SK-N-SH (cell line): ENCODE measurements around the gene DPM2. TPM values are rescaled to one million over a fixed set of nuclear protein-coding genes. Genes with fewer than 3 reads are reported as not detected.
A peak's percentile ranks its signal among the peaks of the same experiment; 100 is the strongest.

ENCODE experiments used
- CTCF ChIA-PET: fragments of 300-600, 350-600 bp; formaldehyde crosslinking; extraction: SDS; loops from one replicate; lab custom pipeline; 2021; lab: Yijun Ruan, JAX
- POLR2A ChIA-PET: fragments of 350-600 bp; sonication (Branson Sonifier 250); formaldehyde crosslinking; extraction: SDS; loops from one replicate; lab custom pipeline; 2020; ENCODE audit warnings: antibody characterized with exemption, inconsistent platforms; lab: Yijun Ruan, JAX
- DNase-seq: peaks from one replicate; pipeline ENCODE4 v3.0.0; 2012
- H2AFZ ChIP-seq: fragments of 200-600 bp; sonication (generic); 2 replicates; pipeline ENCODE4 v1.8.1; 2016; ENCODE audit warnings: antibody characterized with exemption, mild to moderate bottlenecking, low read depth
- H3F3A ChIP-seq: fragments of 200-600 bp; sonication (generic); replicated peaks from 2 replicates; pipeline ENCODE3; 2016; ENCODE audit warnings: antibody characterized with exemption, mild to moderate bottlenecking; ENCODE audit not compliant: insufficient read depth
- H3K27ac ChIP-seq, 2 experiments: fragments of 200-500 bp in 1 of 2; fragments of 200-600 bp in 1 of 2; sonication (Bioruptor generic) in 1 of 2; sonication (generic), shearing (Covaris generic) in 1 of 2; 2 replicates each; pipeline versions ENCODE4 v1.5.1 to v1.6.1; 2014 to 2016; ENCODE audit warnings: low read depth in 2 of 2, inconsistent platforms in 1 of 2, low read length in 1 of 2, mild to moderate bottlenecking in 1 of 2, mixed read lengths in 1 of 2
- H3K27me3 ChIP-seq: fragments of 200-600 bp; sonication (generic), shearing (Covaris generic); 2 replicates; pipeline ENCODE4 v1.6.1; 2016; ENCODE audit warnings: mixed run types; ENCODE audit not compliant: insufficient read depth
- H3K36me3 ChIP-seq, 2 experiments: fragments of 200-500 bp in 1 of 2; fragments of 200-600 bp in 1 of 2; sonication (Bioruptor generic) in 1 of 2; sonication (generic) in 1 of 2; replicated peaks in 1 of 2; 2 replicates each; pipeline versions ENCODE3 to v1.5.1; 2014 to 2016; ENCODE audit warnings: low read length in 1 of 2, mild to moderate bottlenecking in 1 of 2; ENCODE audit not compliant: insufficient read depth in 2 of 2, control insufficient read depth in 1 of 2
- H3K4me1 ChIP-seq, 2 experiments: fragments of 200-500 bp in 1 of 2; fragments of 200-600 bp in 1 of 2; sonication (Bioruptor generic) in 1 of 2; sonication (generic), shearing (Covaris generic) in 1 of 2; 2 replicates each; pipeline versions ENCODE4 v1.5.1 to v1.6.1; 2014 to 2016; ENCODE audit warnings: low read depth in 1 of 2, low read length in 1 of 2, mixed run types in 1 of 2; ENCODE audit not compliant: insufficient read depth in 2 of 2, control insufficient read depth in 1 of 2
- H3K4me2 ChIP-seq: fragments of 200-600 bp; sonication (generic), shearing (Covaris generic); 2 replicates; pipeline ENCODE4 v1.6.1; 2017; ENCODE audit warnings: mixed run types
- H3K4me3 ChIP-seq, 2 experiments: fragments of 200-500 bp in 1 of 2; fragments of 200-600 bp in 1 of 2; sonication (Bioruptor generic) in 1 of 2; sonication (generic), shearing (Covaris generic) in 1 of 2; 2 replicates each; pipeline versions ENCODE4 v1.5.1 to v1.8.1; 2014 to 2016; ENCODE audit warnings: low read depth in 2 of 2, inconsistent platforms in 1 of 2, low read length in 1 of 2, mild to moderate bottlenecking in 1 of 2, mixed read lengths in 1 of 2, moderate library complexity in 1 of 2
- H3K79me2 ChIP-seq: fragments of 200-600 bp; sonication (generic); 2 replicates; pipeline ENCODE4 v1.8.1; 2017; ENCODE audit warnings: mild to moderate bottlenecking; ENCODE audit not compliant: insufficient read depth
- H3K9ac ChIP-seq: fragments of 200-600 bp; sonication (generic); 2 replicates; pipeline ENCODE4 v1.6.1; 2017; ENCODE audit warnings: mixed run types
- H3K9me2 ChIP-seq: fragments of 200-600 bp; sonication (generic); 2 replicates; pipeline ENCODE4 v1.6.1; 2017; ENCODE audit warnings: mixed run types
- H3K9me3 ChIP-seq: fragments of 200-600 bp; sonication (generic); 2 replicates; pipeline ENCODE4 v1.6.1; 2017; ENCODE audit warnings: mixed run types, mild to moderate bottlenecking, moderate library complexity
- H4K20me1 ChIP-seq: fragments of 200-600 bp; sonication (generic); 2 replicates; pipeline ENCODE4 v1.6.1; 2017; ENCODE audit warnings: mild to moderate bottlenecking, mixed run types; ENCODE audit not compliant: insufficient read depth
- RAD21 ChIP-seq: IDR thresholded peaks from 2 replicates; pipeline ENCODE4 v1.6.1; 2012; ENCODE audit warnings: mild to moderate bottlenecking, low read length
- RCOR1 ChIP-seq: fragments of 150-350 bp; IDR thresholded peaks from 2 replicates; pipeline ENCODE4 v1.6.1; 2017; ENCODE audit warnings: antibody characterized with exemption, low read length
- RFX5 ChIP-seq: IDR thresholded peaks from 2 replicates; pipeline ENCODE4 v1.6.1; 2012; ENCODE audit warnings: mild to moderate bottlenecking, improper control_type of control experiment, low read length
- SMC3 ChIP-seq: IDR thresholded peaks from 2 replicates; pipeline ENCODE4 v1.6.1; 2012; ENCODE audit warnings: low read depth, low read length, improper control_type of control experiment
- TCF12 ChIP-seq: IDR thresholded peaks from 2 replicates; pipeline ENCODE4 v1.4.0; 2012
- WGBS: methylation state at CpG from one replicate; pipeline ENCODE4 v1.1.6; 2017; ENCODE audit warnings: low lambda C conversion rate; 5-methylcytosine and 5-hydroxymethylcytosine counted together
- polyA plus RNA-seq, 3 experiments: library from polyadenylated mRNA; depleted of rRNA; stranded (reverse); fragments of >200 nt; gene quantifications; 2 replicates each; pipeline ENCODE4 v1.2.3, GENCODE V29; 2012
- TF ChIP-seq, protein P1 (sequence below): fragments of 150-350 bp; IDR thresholded peaks from 2 replicates; pipeline ENCODE4 v1.6.1; 2017; ENCODE audit warnings: antibody characterized with exemption, low read length, low read depth, borderline replicate concordance
- TF ChIP-seq, protein P2 (sequence below): fragments of 200-600 bp; sonication (generic); IDR thresholded peaks from 2 replicates; pipeline ENCODE4 v1.6.1; 2017; ENCODE audit warnings: antibody characterized with exemption, mild to moderate bottlenecking, moderate library complexity
- TF ChIP-seq, protein P3 (sequence below): IDR thresholded peaks from 2 replicates; pipeline ENCODE4 v1.6.1; 2012; ENCODE audit warnings: mild to moderate bottlenecking, low read depth, low read length, moderate library complexity

Gene DPM2
- polyA plus RNA-seq, 1 of the 3 experiments (the other 2 are of a cell fraction): 106 TPM

DNA sequence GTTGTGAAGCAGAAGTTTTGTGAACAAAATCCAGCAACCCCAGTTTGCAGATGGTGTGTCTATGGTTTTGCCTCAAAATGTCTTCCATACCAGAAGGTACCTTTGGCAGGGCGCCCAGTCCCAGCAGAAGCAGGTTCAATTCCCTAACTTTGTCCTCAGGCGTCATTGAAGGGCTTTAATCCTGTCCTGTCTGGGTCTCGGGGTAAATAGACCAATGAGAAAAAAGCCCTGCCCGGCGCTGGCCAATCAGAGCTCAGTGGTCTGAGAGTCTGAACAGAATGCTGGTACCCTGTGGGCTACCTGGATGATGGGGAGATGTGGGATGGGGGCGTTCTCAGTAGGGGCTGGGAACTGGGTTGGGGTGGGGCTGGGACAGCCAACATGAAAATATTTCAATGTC is 14.6 kb downstream of the DPM2 start:
- H3K27me3 ChIP-seq: no peaks in the 10 kb centered on the region
- TF ChIP-seq, protein P1, sequence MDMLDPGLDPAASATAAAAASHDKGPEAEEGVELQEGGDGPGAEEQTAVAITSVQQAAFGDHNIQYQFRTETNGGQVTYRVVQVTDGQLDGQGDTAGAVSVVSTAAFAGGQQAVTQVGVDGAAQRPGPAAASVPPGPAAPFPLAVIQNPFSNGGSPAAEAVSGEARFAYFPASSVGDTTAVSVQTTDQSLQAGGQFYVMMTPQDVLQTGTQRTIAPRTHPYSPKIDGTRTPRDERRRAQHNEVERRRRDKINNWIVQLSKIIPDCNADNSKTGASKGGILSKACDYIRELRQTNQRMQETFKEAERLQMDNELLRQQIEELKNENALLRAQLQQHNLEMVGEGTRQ: no peak
- TF ChIP-seq RAD21 (no peak), RFX5 (peak; percentile 71; the same call in 1 of the 2 replicates)
- TF ChIP-seq, all 33 proteins: peak for 1
- no peaks in the 10 kb centered on the region for H4K20me1 ChIP-seq
- WGBS: 80% methylated on average over 6 of the region's 6 CpGs
- peaks cover 48% of the 10 kb centered on the region for H3F3A ChIP-seq
- peak; percentile 72 for DNase-seq
- H3K4me2 ChIP-seq: 0 out of 2 replicates have a peak overlapping the region, but pooled peaks have one; percentile 36
- H3K9me2 ChIP-seq: no peaks in the 10 kb centered on the region
- H3K4me3 ChIP-seq: no peak overlapping the region
- no peaks in the 10 kb centered on the region for H3K36me3 ChIP-seq
- no peaks in the 10 kb centered on the region for H3K79me2 ChIP-seq
- H3K9ac ChIP-seq: peak overlapping the region; percentile 55; the same call in 1 of the 2 replicates
- peak overlapping the region in 1 of 2 experiments; percentile 95; a peak in 2 of 4 replicates for H3K27ac ChIP-seq
- no peak overlapping the region for H2AFZ ChIP-seq
- H3K4me1 ChIP-seq: peaks cover 16 to 26% of the 10 kb centered on the region in 2 experiments; a peak in 3 of 4 replicates
- no peaks in the 10 kb centered on the region for H3K9me3 ChIP-seq
- CTCF ChIA-PET: interaction anchor here (0.6 to 4.4 kb wide), 9 partner anchors 32 to 750 kb away, joined by 3 to 31 read pairs (median 3); partner anchors contain the start of genes AK1 and TOR2A
- POLR2A ChIA-PET: interaction anchor here (0.6 kb wide), 1 partner anchor 41 kb away, joined by 4 read pairs; no protein-coding TSS in a partner anchor

DNA sequence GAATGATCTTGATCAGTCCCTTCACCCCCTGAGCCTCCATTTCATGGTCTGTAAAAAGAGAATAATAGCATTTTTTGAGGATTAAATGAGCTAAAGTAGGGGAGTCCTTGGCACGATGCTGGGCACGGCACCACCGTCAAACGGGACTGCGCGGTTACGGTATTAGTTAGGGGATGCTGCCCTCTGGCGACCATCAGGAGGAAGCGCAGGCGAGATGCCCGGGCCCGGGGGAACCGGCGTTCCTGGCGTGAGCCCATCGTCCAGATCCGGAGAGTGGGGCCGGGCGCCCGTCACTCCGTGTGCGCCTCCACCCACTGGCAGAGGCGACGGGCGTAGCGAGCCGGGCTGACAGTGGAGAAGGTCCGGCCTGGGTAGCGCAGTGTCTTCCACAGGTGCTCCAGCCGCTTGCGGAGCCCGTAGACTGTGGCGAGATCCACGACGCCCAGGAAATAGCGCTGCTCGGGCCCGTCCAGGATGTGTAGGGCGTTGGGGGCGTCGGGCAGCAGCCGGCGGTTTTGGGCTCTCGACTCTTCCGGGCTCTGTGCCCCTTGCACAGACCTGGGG is 16.0 kb downstream of the DPM2 start:
- TF ChIP-seq, protein P2, sequence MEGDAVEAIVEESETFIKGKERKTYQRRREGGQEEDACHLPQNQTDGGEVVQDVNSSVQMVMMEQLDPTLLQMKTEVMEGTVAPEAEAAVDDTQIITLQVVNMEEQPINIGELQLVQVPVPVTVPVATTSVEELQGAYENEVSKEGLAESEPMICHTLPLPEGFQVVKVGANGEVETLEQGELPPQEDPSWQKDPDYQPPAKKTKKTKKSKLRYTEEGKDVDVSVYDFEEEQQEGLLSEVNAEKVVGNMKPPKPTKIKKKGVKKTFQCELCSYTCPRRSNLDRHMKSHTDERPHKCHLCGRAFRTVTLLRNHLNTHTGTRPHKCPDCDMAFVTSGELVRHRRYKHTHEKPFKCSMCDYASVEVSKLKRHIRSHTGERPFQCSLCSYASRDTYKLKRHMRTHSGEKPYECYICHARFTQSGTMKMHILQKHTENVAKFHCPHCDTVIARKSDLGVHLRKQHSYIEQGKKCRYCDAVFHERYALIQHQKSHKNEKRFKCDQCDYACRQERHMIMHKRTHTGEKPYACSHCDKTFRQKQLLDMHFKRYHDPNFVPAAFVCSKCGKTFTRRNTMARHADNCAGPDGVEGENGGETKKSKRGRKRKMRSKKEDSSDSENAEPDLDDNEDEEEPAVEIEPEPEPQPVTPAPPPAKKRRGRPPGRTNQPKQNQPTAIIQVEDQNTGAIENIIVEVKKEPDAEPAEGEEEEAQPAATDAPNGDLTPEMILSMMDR: peak; percentile 85
- TF ChIP-seq TCF12 (no peak), RCOR1 (peak; percentile 31; the same call in 1 of the 2 replicates), SMC3 (peak; percentile 84), RAD21 (peak; percentile 92)
- TF ChIP-seq, protein P3, sequence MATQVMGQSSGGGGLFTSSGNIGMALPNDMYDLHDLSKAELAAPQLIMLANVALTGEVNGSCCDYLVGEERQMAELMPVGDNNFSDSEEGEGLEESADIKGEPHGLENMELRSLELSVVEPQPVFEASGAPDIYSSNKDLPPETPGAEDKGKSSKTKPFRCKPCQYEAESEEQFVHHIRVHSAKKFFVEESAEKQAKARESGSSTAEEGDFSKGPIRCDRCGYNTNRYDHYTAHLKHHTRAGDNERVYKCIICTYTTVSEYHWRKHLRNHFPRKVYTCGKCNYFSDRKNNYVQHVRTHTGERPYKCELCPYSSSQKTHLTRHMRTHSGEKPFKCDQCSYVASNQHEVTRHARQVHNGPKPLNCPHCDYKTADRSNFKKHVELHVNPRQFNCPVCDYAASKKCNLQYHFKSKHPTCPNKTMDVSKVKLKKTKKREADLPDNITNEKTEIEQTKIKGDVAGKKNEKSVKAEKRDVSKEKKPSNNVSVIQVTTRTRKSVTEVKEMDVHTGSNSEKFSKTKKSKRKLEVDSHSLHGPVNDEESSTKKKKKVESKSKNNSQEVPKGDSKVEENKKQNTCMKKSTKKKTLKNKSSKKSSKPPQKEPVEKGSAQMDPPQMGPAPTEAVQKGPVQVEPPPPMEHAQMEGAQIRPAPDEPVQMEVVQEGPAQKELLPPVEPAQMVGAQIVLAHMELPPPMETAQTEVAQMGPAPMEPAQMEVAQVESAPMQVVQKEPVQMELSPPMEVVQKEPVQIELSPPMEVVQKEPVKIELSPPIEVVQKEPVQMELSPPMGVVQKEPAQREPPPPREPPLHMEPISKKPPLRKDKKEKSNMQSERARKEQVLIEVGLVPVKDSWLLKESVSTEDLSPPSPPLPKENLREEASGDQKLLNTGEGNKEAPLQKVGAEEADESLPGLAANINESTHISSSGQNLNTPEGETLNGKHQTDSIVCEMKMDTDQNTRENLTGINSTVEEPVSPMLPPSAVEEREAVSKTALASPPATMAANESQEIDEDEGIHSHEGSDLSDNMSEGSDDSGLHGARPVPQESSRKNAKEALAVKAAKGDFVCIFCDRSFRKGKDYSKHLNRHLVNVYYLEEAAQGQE: no peak
- peak overlapping the region in 1 of 2 experiments; percentile 41; a peak in 1 of 4 replicates for H3K4me3 ChIP-seq
- DNase-seq: peak; percentile 94

More for the DNA sequence above, 16.0 kb downstream of the DPM2 start:
- Histone ChIP-seq H3K4me2 (no peak overlapping the region; the same call in 1 of the 2 replicates), H3K9me3 (no peaks in the 10 kb centered on the region), H3F3A (peaks cover 57% of the 10 kb centered on the region), H3K79me2 (peaks cover under 1% of the 10 kb centered on the region; the same call in 1 of the 2 replicates), H3K27ac (peak overlapping the region in 1 of 2 experiments; percentile 27; a peak in 1 of 4 replicates), H3K9me2 (no peaks in the 10 kb centered on the region), H4K20me1 (no peaks in the 10 kb centered on the region), H3K27me3 (no peaks in the 10 kb centered on the region), H3K4me1 (peaks cover 23 to 35% of the 10 kb centered on the region in 2 experiments; a peak in 3 of 4 replicates), H3K36me3 (no peaks in the 10 kb centered on the region), H3K9ac (no peak overlapping the region), H2AFZ (peak overlapping the region; percentile 61; the same call in 1 of the 2 replicates)
- WGBS: 42% methylated on average over 6 of the region's 45 CpGs
- ChIA-PET CTCF (interaction anchor here (0.5 to 7.0 kb wide), 66 partner anchors 9 to 524 kb away, joined by 3 to 41 read pairs (median 4); partner anchors contain the start of genes AK1, CDK9, ENG and PIP5KL1), POLR2A (interaction anchor here (0.7 to 1.4 kb wide), 4 partner anchors 9 to 187 kb away, joined by 3 to 4 read pairs (median 4); partner anchors contain the start of genes CDK9 and PIP5KL1)
